Stimulated activated CD4-positive, alpha-beta T cell treated with anti-CD3 and anti-CD28 coated beads, Interleukin-15, amount 100 ng/mL, for 24 hours (primary cell): ENCODE measurements around the gene RIMS3.
"Not testable (repeated sequence)": the region's sequence is repeated elsewhere in the genome, so short reads cannot be mapped to it uniquely, and the experiment has no call there.

Source experiments
- DNase-seq: peaks from one replicate; pipeline ENCODE4 v3.0.0-alpha.2; 2020

RIMS3 gene

DNA sequence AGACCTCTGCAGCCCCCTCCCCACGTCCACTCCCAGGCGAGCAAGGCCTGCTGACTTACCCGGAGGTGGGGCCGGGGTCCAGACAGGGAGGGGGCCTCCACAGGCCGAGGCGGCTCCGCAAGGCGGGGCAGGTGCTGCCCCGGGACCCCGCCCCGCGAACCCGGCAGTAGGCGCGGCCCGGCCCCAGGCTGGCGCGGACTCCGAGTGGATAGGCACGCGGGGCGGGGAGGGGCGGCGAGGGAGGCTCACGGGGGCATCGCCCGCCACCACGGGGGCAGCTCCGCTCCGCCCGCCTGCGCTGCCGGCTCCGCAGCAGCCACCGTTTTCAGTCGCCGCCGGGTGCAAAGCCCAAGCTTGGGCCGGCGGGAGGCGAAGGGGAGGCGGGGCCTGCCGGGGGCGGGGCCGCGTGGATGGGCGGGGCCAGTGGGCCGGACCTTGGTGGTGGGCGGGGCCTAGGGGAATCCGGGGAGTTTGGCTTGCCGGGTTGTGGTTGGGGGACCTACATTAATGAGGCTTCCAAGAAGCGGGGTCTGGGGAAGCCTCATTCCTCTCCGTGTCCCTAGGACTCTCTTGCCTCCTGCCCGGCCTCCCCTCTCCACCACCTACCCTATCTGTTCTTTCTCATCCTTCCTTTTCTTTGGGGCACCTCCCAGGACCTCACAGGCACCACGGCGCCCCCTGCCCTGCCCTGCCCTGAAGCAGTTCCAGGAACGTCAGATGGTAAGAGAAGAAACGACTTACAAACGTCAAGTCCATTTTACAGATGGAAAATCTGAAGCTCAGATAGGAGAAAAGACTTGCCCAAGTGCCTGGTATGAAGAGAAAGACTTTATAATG is at the start of gene RIMS3:
TSS of gene RIMS3 (minus strand) at position 348 of the 837 bp plus-strand sequence. CDS start 23,757 bp downstream, outside the sequence.
- DNase-seq: peak; percentile 85

- DNase-seq: no peak
These were observed 47.5 kb upstream of the RIMS3 start for GRCh38 chr1:40712997-40713396.

GRCh38 chr1:40712405-40712944 is 47.0 kb upstream of the RIMS3 start:
- no peak for DNase-seq

- no peak for DNase-seq
These were observed 46.3 kb upstream of the RIMS3 start for GRCh38 chr1:40711465-40712404.

GRCh38 chr1:40710581-40711315 is 45.3 kb upstream of the RIMS3 start:
- DNase-seq: no peak

GRCh38 chr1:40709802-40710278 is 44.4 kb upstream of the RIMS3 start:
- DNase-seq: no peak

- DNase-seq: peak; percentile 68
These were observed 43.8 kb upstream of the RIMS3 start for GRCh38 chr1:40709100-40709801.

- DNase-seq: no peak
These were observed 43.2 kb upstream of the RIMS3 start for GRCh38 chr1:40708750-40709099.

- DNase-seq: no peak
These were observed 41.1 kb upstream of the RIMS3 start for GRCh38 chr1:40706626-40707025.

GRCh38 chr1:40704817-40705733 is 39.6 kb upstream of the RIMS3 start:
- no peak for DNase-seq

- DNase-seq: no peak
These were observed 37.8 kb upstream of the RIMS3 start for GRCh38 chr1:40703316-40703715.

- not testable (repeated sequence) for DNase-seq
These were observed 37.3 kb upstream of the RIMS3 start for GRCh38 chr1:40702810-40703209.

- no peak for DNase-seq
These were observed 36.2 kb upstream of the RIMS3 start for GRCh38 chr1:40701684-40702083.

DNA sequence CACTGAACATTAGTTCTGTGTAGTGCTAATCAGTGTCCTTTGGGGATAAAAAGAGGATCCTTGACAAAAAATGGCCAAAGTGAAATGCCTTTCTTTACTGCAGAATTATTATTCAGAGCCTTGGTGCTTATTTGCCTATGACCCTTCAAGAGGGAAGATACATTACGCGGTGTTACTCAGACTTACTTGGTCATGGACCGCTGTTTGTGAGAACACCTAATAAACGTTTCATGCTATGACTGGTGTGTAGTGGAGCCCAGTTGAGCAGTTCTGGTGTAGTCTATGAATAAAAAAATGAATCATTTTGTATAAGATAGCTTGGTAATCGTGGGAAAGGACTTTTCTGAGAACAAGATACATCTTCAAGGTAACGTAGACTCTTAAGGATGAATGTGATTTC is 34.3 kb upstream of the RIMS3 start:
- DNase-seq: no peak

GRCh38 chr1:40697436-40697835 is 32.0 kb upstream of the RIMS3 start:
- DNase-seq: no peak

DNA sequence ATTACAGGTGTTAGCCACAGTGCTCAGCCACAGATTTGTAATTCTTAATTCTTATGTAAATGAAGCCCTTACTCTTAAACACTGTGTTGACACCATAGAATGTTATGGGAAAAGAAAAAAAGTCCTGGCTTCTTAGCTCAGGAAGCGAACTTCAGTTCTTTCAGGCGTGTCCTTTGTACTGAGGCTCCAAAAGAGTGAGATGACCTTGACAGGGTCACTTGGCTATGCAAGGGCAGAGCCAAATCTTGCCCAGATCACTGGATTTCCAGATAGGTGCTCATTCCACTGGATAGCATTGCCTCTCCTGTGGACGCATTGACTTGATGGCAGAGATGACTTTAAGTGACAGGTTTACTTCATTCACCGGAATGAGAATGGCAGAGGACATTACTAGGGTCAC is 30.8 kb upstream of the RIMS3 start:
- DNase-seq: no peak

GRCh38 chr1:40694353-40694874 is 28.9 kb upstream of the RIMS3 start:
- DNase-seq: no peak

GRCh38 chr1:40693425-40693824 is 27.9 kb upstream of the RIMS3 start:
- no peak for DNase-seq

DNA sequence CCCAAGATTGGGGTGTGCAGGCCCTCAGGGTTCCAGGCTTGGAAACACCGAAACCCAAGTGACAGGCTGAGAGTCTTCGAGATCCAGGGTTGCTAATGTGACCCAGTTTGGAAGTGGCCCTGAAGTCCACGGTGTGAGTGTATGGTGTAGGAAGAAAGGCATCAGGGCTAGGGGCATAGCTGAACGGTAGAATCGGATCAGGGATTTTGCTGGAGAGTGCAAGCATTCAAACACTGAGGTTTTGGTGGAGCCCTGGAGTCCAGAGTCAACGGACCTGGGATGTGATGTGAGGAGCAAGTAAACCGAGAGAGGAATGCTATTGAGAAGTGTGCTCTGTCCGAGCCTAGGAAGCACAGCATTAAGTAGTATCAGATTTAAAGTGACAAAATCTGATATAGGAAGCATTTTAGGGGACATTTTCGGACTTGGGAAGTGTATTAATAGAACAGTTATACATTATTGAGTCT is 27.0 kb upstream of the RIMS3 start:
- no peak for DNase-seq
